ENCODE results near the gene BAG2. TPM values are rescaled to one million over a fixed set of nuclear protein-coding genes. Genes with fewer than 3 reads are reported as not detected.

The BAG2 gene
- total and polyA plus RNA-seq, 2 of the 13 experiments (the other 11 are each of a cell fraction or from before 2014, with no cell fraction given), result 5.7 to 15.1 TPM

- TF ChIP-seq ZFP91 (CRISPR knock-in tag; IDR thresholded peaks at IDR 0.05; ENCODE audit: borderline replicate concordance) (peak; percentile 45; the same call in 1 of the 2 replicates), ATF4 (CRISPR knock-in tag; IDR thresholded peaks at IDR 0.05) (no peak; a peak in 1 of 4 replicates), ZNF777 (CRISPR knock-in tag; IDR thresholded peaks at IDR 0.05) (peak; percentile 35; the same call in 1 of the 2 replicates), EED (CRISPR knock-in tag; IDR thresholded peaks at IDR 0.05) (peak; percentile 87; the same call in 1 of the 2 replicates), ZNF256 (CRISPR knock-in tag; conservative IDR thresholded peaks at IDR 0.05) (no peak; the same call in 1 of the 2 replicates), REXO4 (CRISPR knock-in tag; IDR thresholded peaks at IDR 0.05; ENCODE audit: borderline replicate concordance) (no peak), NFIB (CRISPR knock-in tag; IDR thresholded peaks at IDR 0.05; ENCODE audit: borderline replicate concordance) (no peak), SATB2 (CRISPR knock-in tag; IDR thresholded peaks at IDR 0.05) (no peak), ZNF547 (CRISPR knock-in tag; IDR thresholded peaks at IDR 0.05) (peak; percentile 92), ETV6 (CRISPR knock-in tag; conservative IDR thresholded peaks at IDR 0.05) (peak; percentile 43), MIXL1 (CRISPR knock-in tag; IDR thresholded peaks at IDR 0.05) (peak; percentile 23; the same call in 1 of the 2 replicates), RFXANK (CRISPR knock-in tag; IDR thresholded peaks at IDR 0.05) (no peak), MAF1 (CRISPR knock-in tag; IDR thresholded peaks at IDR 0.05; ENCODE audit: borderline replicate concordance) (no peak), PHF8 (CRISPR knock-in tag; IDR thresholded peaks at IDR 0.05) (peak; percentile 79), ZNF235 (CRISPR knock-in tag; IDR thresholded peaks at IDR 0.05; ENCODE audit: borderline replicate concordance) (peak; percentile 70; the same call in 1 of the 2 replicates), GATAD2A (CRISPR knock-in tag; IDR thresholded peaks at IDR 0.05) (peak; percentile 36; the same call in 1 of the 2 replicates), ZNF577 (CRISPR knock-in tag; IDR thresholded peaks at IDR 0.05; ENCODE audit: borderline replicate concordance, low read depth) (no peak)
- TF ChIP-seq, protein P1, sequence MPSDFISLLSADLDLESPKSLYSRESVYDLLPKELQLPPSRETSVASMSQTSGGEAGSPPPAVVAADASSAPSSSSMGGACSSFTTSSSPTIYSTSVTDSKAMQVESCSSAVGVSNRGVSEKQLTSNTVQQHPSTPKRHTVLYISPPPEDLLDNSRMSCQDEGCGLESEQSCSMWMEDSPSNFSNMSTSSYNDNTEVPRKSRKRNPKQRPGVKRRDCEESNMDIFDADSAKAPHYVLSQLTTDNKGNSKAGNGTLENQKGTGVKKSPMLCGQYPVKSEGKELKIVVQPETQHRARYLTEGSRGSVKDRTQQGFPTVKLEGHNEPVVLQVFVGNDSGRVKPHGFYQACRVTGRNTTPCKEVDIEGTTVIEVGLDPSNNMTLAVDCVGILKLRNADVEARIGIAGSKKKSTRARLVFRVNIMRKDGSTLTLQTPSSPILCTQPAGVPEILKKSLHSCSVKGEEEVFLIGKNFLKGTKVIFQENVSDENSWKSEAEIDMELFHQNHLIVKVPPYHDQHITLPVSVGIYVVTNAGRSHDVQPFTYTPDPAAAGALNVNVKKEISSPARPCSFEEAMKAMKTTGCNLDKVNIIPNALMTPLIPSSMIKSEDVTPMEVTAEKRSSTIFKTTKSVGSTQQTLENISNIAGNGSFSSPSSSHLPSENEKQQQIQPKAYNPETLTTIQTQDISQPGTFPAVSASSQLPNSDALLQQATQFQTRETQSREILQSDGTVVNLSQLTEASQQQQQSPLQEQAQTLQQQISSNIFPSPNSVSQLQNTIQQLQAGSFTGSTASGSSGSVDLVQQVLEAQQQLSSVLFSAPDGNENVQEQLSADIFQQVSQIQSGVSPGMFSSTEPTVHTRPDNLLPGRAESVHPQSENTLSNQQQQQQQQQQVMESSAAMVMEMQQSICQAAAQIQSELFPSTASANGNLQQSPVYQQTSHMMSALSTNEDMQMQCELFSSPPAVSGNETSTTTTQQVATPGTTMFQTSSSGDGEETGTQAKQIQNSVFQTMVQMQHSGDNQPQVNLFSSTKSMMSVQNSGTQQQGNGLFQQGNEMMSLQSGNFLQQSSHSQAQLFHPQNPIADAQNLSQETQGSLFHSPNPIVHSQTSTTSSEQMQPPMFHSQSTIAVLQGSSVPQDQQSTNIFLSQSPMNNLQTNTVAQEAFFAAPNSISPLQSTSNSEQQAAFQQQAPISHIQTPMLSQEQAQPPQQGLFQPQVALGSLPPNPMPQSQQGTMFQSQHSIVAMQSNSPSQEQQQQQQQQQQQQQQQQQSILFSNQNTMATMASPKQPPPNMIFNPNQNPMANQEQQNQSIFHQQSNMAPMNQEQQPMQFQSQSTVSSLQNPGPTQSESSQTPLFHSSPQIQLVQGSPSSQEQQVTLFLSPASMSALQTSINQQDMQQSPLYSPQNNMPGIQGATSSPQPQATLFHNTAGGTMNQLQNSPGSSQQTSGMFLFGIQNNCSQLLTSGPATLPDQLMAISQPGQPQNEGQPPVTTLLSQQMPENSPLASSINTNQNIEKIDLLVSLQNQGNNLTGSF (CRISPR knock-in tag; IDR thresholded peaks at IDR 0.05), result no peak; the same call in 1 of the 2 replicates
- TF ChIP-seq, protein P2, sequence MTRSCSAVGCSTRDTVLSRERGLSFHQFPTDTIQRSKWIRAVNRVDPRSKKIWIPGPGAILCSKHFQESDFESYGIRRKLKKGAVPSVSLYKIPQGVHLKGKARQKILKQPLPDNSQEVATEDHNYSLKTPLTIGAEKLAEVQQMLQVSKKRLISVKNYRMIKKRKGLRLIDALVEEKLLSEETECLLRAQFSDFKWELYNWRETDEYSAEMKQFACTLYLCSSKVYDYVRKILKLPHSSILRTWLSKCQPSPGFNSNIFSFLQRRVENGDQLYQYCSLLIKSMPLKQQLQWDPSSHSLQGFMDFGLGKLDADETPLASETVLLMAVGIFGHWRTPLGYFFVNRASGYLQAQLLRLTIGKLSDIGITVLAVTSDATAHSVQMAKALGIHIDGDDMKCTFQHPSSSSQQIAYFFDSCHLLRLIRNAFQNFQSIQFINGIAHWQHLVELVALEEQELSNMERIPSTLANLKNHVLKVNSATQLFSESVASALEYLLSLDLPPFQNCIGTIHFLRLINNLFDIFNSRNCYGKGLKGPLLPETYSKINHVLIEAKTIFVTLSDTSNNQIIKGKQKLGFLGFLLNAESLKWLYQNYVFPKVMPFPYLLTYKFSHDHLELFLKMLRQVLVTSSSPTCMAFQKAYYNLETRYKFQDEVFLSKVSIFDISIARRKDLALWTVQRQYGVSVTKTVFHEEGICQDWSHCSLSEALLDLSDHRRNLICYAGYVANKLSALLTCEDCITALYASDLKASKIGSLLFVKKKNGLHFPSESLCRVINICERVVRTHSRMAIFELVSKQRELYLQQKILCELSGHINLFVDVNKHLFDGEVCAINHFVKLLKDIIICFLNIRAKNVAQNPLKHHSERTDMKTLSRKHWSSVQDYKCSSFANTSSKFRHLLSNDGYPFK (CRISPR knock-in tag; IDR thresholded peaks at IDR 0.05; ENCODE audit: borderline replicate concordance), result no peak; the same call in 1 of the 2 replicates
Observed at GRCh38 chr6:57221936-57222742, 50.0 kb downstream of the BAG2 start, which contains the start of gene RAB23 (continued).

All from HepG2 (cell line).